H9 (cell line): ENCODE data around the gene ZFP69. TPM values are rescaled to one million over a fixed set of nuclear protein-coding genes. Genes with fewer than 3 reads are reported as not detected.

Experiments
- DNase-seq: peaks from one replicate; pipeline ENCODE4 v3.0.0-alpha.2; 2017
- H2AFZ ChIP-seq: one replicate; pipeline ENCODE4 v1.6.1; 2013; ENCODE audit warnings: mild to moderate bottlenecking, low read length, control low read depth, moderate library complexity
- H2AK5ac ChIP-seq: 2 replicates; pipeline ENCODE4 v1.6.1; 2013; ENCODE audit warnings: low read length, control low read depth, mixed read lengths; ENCODE audit not compliant: insufficient read length
- H2BK120ac ChIP-seq: one replicate; pipeline ENCODE4 v1.6.1; 2013; ENCODE audit warnings: low read depth, mild to moderate bottlenecking, low read length, control low read depth, inconsistent platforms; ENCODE audit not compliant: poor library complexity, severe bottlenecking
- H2BK12ac ChIP-seq: 2 replicates; pipeline ENCODE4 v1.6.1; 2013; ENCODE audit warnings: low read length, control low read depth, mixed read lengths, low read depth; ENCODE audit not compliant: insufficient read length
- H2BK15ac ChIP-seq: 2 replicates; pipeline ENCODE4 v1.6.1; 2013; ENCODE audit warnings: low read depth, low read length, control low read depth
- H2BK20ac ChIP-seq: one replicate; pipeline ENCODE4 v1.6.1; 2013; ENCODE audit warnings: low read depth, mild to moderate bottlenecking, low read length, control low read depth, inconsistent platforms; ENCODE audit not compliant: poor library complexity, severe bottlenecking
- H2BK5ac ChIP-seq: 2 replicates; pipeline ENCODE4 v1.6.1; 2013; ENCODE audit warnings: low read length, control low read depth, mixed read lengths; ENCODE audit not compliant: insufficient read length
- H3K14ac ChIP-seq: 2 replicates; pipeline ENCODE4 v1.6.1; 2013; ENCODE audit warnings: low read length, control low read depth; ENCODE audit not compliant: insufficient read depth
- H3K18ac ChIP-seq: 2 replicates; pipeline ENCODE4 v1.6.1; 2013; ENCODE audit warnings: low read depth, mild to moderate bottlenecking, mixed read lengths, low read length, control low read depth; ENCODE audit not compliant: insufficient read length
- H3K23ac ChIP-seq: 2 replicates; pipeline ENCODE4 v1.6.1; 2013; ENCODE audit warnings: low read length, control low read depth, mixed read lengths, low read depth; ENCODE audit not compliant: insufficient read length
- H3K23me2 ChIP-seq: 2 replicates; pipeline ENCODE4 v1.6.1; 2013; ENCODE audit warnings: low read depth, mild to moderate bottlenecking, mixed read lengths, low read length, control low read depth; ENCODE audit not compliant: insufficient read length, poor library complexity, severe bottlenecking
- H3K27ac ChIP-seq: 2 replicates; pipeline ENCODE4 v1.5.1; 2013; ENCODE audit warnings: low read length, control low read depth, mixed read lengths, low read depth; ENCODE audit not compliant: insufficient read length
- H3K27me3 ChIP-seq: 2 replicates; pipeline ENCODE4 v1.6.1; 2013; ENCODE audit warnings: low read length, control low read depth, inconsistent platforms; ENCODE audit not compliant: insufficient read depth
- H3K4ac ChIP-seq: 2 replicates; pipeline ENCODE4 v1.6.1; 2013; ENCODE audit warnings: low read depth, mild to moderate bottlenecking, control low read depth, inconsistent platforms, low read length, moderate library complexity
- H3K4me1 ChIP-seq: 2 replicates; pipeline ENCODE4 v1.6.1; 2013; ENCODE audit warnings: low read length, control low read depth, inconsistent platforms; ENCODE audit not compliant: insufficient read depth
- H3K4me2 ChIP-seq: 2 replicates; pipeline ENCODE4 v1.6.1; 2013; ENCODE audit warnings: low read length, control low read depth, mixed read lengths; ENCODE audit not compliant: insufficient read length, insufficient read depth
- H3K56ac ChIP-seq: 2 replicates; pipeline ENCODE4 v1.6.1; 2013; ENCODE audit warnings: low read depth, mild to moderate bottlenecking, mixed read lengths, low read length, control low read depth; ENCODE audit not compliant: insufficient read length
- H3K79me1 ChIP-seq: 2 replicates; pipeline ENCODE4 v1.6.1; 2013; ENCODE audit warnings: low read depth, mild to moderate bottlenecking, moderate library complexity, low read length, control low read depth, inconsistent platforms; ENCODE audit not compliant: insufficient read depth, poor library complexity, severe bottlenecking
- H3K79me2 ChIP-seq: 2 replicates; pipeline ENCODE4 v1.6.1; 2013; ENCODE audit warnings: low read length, control low read depth, inconsistent platforms; ENCODE audit not compliant: insufficient read depth
- H3K9ac ChIP-seq: 2 replicates; pipeline ENCODE4 v1.6.1; 2013; ENCODE audit warnings: low read length, control low read depth, mixed read lengths; ENCODE audit not compliant: insufficient read length; ENCODE audit errors: extremely low read depth
- H3K9me3 ChIP-seq: one replicate; pipeline ENCODE4 v1.6.1; 2013; ENCODE audit warnings: low read depth, low read length, inconsistent platforms; ENCODE audit not compliant: control insufficient read depth
- H3T11ph ChIP-seq: one replicate; pipeline ENCODE4 v1.6.1; 2013; ENCODE audit warnings: mild to moderate bottlenecking, low read length, control low read depth, inconsistent platforms
- H4K20me1 ChIP-seq: one replicate; pipeline ENCODE4 v1.6.1; 2013; ENCODE audit not compliant: control insufficient read depth, insufficient read length, insufficient read depth
- H4K5ac ChIP-seq: 2 replicates; pipeline ENCODE4 v1.6.1; 2013; ENCODE audit warnings: low read depth, mild to moderate bottlenecking, mixed read lengths, low read length, control low read depth; ENCODE audit not compliant: insufficient read length
- H4K8ac ChIP-seq: replicated peaks from 2 replicates; pipeline ENCODE4 v1.6.1; 2013; ENCODE audit warnings: low read length, control low read depth, mixed read lengths, low read depth; ENCODE audit not compliant: insufficient read length
- H4K91ac ChIP-seq: 2 replicates; pipeline ENCODE4 v1.6.1; 2013; ENCODE audit warnings: low read depth, mild to moderate bottlenecking, moderate library complexity, mixed read lengths, low read length, control low read depth; ENCODE audit not compliant: insufficient read length
- H3K27ac Mint-ChIP-seq, 3 experiments: 2 replicates in 2 of 3; 3 replicates in 1 of 3; pipeline ENCODE4 v1.8.0; 2020 to 2021; ENCODE audit warnings: mixed read lengths in 3 of 3, mild to moderate bottlenecking in 1 of 3, moderate library complexity in 1 of 3
- H3K27me3 Mint-ChIP-seq: 2 replicates; pipeline ENCODE4 v1.8.0; 2021; ENCODE audit warnings: low read depth, mild to moderate bottlenecking, moderate library complexity, mixed read lengths
- H3K36me3 Mint-ChIP-seq, 3 experiments: 2 replicates in 2 of 3; 3 replicates in 1 of 3; pipeline ENCODE4 v1.8.0; 2020 to 2021; ENCODE audit warnings: low read depth in 3 of 3, mixed read lengths in 3 of 3; ENCODE audit not compliant: insufficient read depth in 1 of 3
- H3K4me1 Mint-ChIP-seq, 2 experiments: 2 replicates each; pipeline ENCODE4 v1.8.0; 2020; ENCODE audit warnings: mixed read lengths in 2 of 2
- H3K4me3 Mint-ChIP-seq, 2 experiments: 2 replicates in 1 of 2; 3 replicates in 1 of 2; pipeline ENCODE4 v1.8.0; 2020 to 2021; ENCODE audit warnings: mild to moderate bottlenecking in 2 of 2, mixed read lengths in 2 of 2, moderate library complexity in 1 of 2
- H3K9me3 Mint-ChIP-seq, 2 experiments: 2 replicates in 1 of 2; 3 replicates in 1 of 2; pipeline ENCODE4 v1.8.0; 2020; ENCODE audit warnings: mild to moderate bottlenecking in 2 of 2, mixed read lengths in 2 of 2, moderate library complexity in 1 of 2
- CTCF ChIP-seq: fragments of 200-600 bp; sonication (generic); conservative IDR thresholded peaks from 3 replicates; pipeline ENCODE4 v1.8.0; 2021; ENCODE audit warnings: antibody characterized with exemption, mild to moderate bottlenecking
- WGBS: extraction: QIAGEN DNeasy Blood & Tissue Kit; methylation state at CpG from one replicate; pipeline ENCODE4 v1.1.7; 2013; ENCODE audit warnings: missing lambda C conversion rate, low lambda C conversion rate, mixed read lengths; ENCODE audit not compliant: insufficient read length; ENCODE audit errors: extremely low coverage; 5-methylcytosine and 5-hydroxymethylcytosine counted together
- total RNA-seq: library from RNA; stranded (reverse); gene quantifications from 2 replicates; pipeline ENCODE4 v1.2.1, GENCODE V29; 2021

The ZFP69 gene
- total RNA-seq, 1 experiment from 2014 or later: 6.8 TPM

DNA sequence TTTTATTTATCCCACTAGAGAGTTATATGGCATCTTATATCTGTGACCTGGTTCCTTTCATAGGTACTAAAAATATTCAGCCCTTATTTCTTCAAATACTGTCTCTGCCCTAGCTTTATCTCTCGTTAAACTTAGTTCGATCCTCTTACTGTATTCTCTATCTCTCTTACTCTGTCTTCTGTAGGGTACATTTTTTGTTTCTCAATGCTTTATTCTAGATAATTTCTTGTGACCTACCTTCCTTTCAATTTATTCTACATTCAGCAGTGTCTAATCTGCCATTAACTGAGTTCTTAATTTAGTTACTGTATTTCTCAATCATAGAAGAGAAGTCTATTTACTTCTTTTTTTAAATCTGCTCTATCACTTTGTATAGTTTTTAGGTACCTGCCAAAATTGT lies 1.8 kb upstream of the ZFP69 start:
- Histone ChIP-seq H3K27ac (no peak overlapping the region), H4K5ac (no peak overlapping the region), H3K14ac (no peak overlapping the region), H3K9me3 (peaks cover 6% of the 10 kb centered on the region), H2BK12ac (no peak overlapping the region), H2BK5ac (no peak overlapping the region), H3K27me3 (no peaks in the 10 kb centered on the region), H3K4me1 (no peaks in the 10 kb centered on the region), H3K79me1 (no peaks in the 10 kb centered on the region), H2BK15ac (no peak overlapping the region), H2AK5ac (no peak overlapping the region), H4K91ac (no peak overlapping the region), H3K18ac (no peak overlapping the region), H3K4me2 (no peak overlapping the region), H3K4ac (no peak overlapping the region), H3K79me2 (no peaks in the 10 kb centered on the region), H4K8ac (no peak overlapping the region), H3K23me2 (peaks cover 4% of the 10 kb centered on the region), H3K56ac (no peak overlapping the region), H2BK120ac (no peak overlapping the region), H2BK20ac (no peak overlapping the region), H2AFZ (no peak overlapping the region), H4K20me1 (no peaks in the 10 kb centered on the region), H3K9ac (no peak overlapping the region), H3K23ac (no peak overlapping the region), H3T11ph (no peak overlapping the region)
- no CpG with 5 or more reads among the region's 2 CpGs for WGBS
- no peak for DNase-seq
- H3K27me3 Mint-ChIP-seq: no peaks in the 10 kb centered on the region; the same call in 1 of the 2 replicates
- peaks cover 35 to 49% of the 10 kb centered on the region in 2 experiments for H3K9me3 Mint-ChIP-seq
- no peak overlapping the region for H3K27ac Mint-ChIP-seq
- no peak for TF ChIP-seq CTCF
- no peak overlapping the region for H3K4me3 Mint-ChIP-seq
- H3K36me3 Mint-ChIP-seq: peaks cover 12 to 21% (median 14%) of the 10 kb centered on the region in 3 experiments
- H3K4me1 Mint-ChIP-seq: peaks cover 10 to 11% of the 10 kb centered on the region in 2 experiments
